HK-2 (cell line): ENCODE data around the gene OTUB2.

Experiments
- DNase-seq: peaks from one replicate; pipeline ENCODE4 v3.0.0-alpha.2; 2018; ENCODE audit not compliant: unreplicated experiment

The OTUB2 gene

GRCh38 chr14:94021001-94021400 lies 5.1 kb upstream of the OTUB2 start:
- DNase-seq = peak; percentile 53

GRCh38 chr14:94021416-94022157 lies 4.6 kb upstream of the OTUB2 start:
- DNase-seq = no peak

- DNase-seq = no peak
Measured at GRCh38 chr14:94022532-94023411, 3.4 kb upstream of the OTUB2 start.

- no peak for DNase-seq
Measured at GRCh38 chr14:94024549-94024948, 1.6 kb upstream of the OTUB2 start.

GRCh38 chr14:94025720-94026119 lies 420 bp upstream of the OTUB2 start:
- DNase-seq = peak; percentile 48

GRCh38 chr14:94026889-94027469 lies 839 bp downstream of the OTUB2 start:
- DNase-seq = no peak

GRCh38 chr14:94027566-94028449 lies 1.7 kb downstream of the OTUB2 start:
- DNase-seq = no peak

GRCh38 chr14:94028450-94028826 lies 2.3 kb downstream of the OTUB2 start:
- no peak for DNase-seq

- no peak for DNase-seq
Measured at GRCh38 chr14:94029265-94029664, 3.1 kb downstream of the OTUB2 start.

- DNase-seq = no peak
Measured at GRCh38 chr14:94029671-94030203, 3.6 kb downstream of the OTUB2 start.

- no peak for DNase-seq
Measured at GRCh38 chr14:94030571-94030970, 4.4 kb downstream of the OTUB2 start.

- DNase-seq = no peak
Measured at GRCh38 chr14:94031161-94031882, 5.2 kb downstream of the OTUB2 start.

- DNase-seq = no peak
Measured at GRCh38 chr14:94031883-94032279, 5.7 kb downstream of the OTUB2 start.

- no peak for DNase-seq
Measured at GRCh38 chr14:94034886-94035285, 8.7 kb downstream of the OTUB2 start.

GRCh38 chr14:94036313-94037167 lies 10.4 kb downstream of the OTUB2 start:
- DNase-seq = peak; percentile 61

GRCh38 chr14:94037954-94038353 lies 11.8 kb downstream of the OTUB2 start:
- no peak for DNase-seq

GRCh38 chr14:94038510-94038909 lies 12.4 kb downstream of the OTUB2 start:
- no peak for DNase-seq

- DNase-seq = no peak
Measured at GRCh38 chr14:94038921-94039629, 12.9 kb downstream of the OTUB2 start.

GRCh38 chr14:94040247-94040646 lies 14.1 kb downstream of the OTUB2 start:
- no peak for DNase-seq
